HepG2 (cell line): ENCODE measurements around the gene CCNA2.

Experiments
- BCL6 ChIP-seq: IDR thresholded peaks from 2 replicates; pipeline ENCODE4 v1.6.1; 2016; ENCODE audit warnings: missing genetic modification reagents, missing compliant biosample characterization
- YY1 ChIP-seq: IDR thresholded peaks from 2 replicates; pipeline ENCODE4 v1.6.1; 2011; ENCODE audit warnings: low read length, low read depth, moderate library complexity, mild to moderate bottlenecking; ENCODE audit not compliant: insufficient read depth, insufficient replicate concordance
- ZNF282 ChIP-seq: fragments of 450-650 bp; IDR thresholded peaks from 2 replicates; pipeline ENCODE4 v1.6.1; 2018; ENCODE audit not compliant: partially characterized antibody
- ZNF329 ChIP-seq: sonication (generic); formaldehyde crosslinking; IDR thresholded peaks from 2 replicates; pipeline ENCODE4 v1.9.0; 2021; ENCODE audit warnings: low read depth, mild to moderate bottlenecking, missing genetic modification reagents

DNA sequence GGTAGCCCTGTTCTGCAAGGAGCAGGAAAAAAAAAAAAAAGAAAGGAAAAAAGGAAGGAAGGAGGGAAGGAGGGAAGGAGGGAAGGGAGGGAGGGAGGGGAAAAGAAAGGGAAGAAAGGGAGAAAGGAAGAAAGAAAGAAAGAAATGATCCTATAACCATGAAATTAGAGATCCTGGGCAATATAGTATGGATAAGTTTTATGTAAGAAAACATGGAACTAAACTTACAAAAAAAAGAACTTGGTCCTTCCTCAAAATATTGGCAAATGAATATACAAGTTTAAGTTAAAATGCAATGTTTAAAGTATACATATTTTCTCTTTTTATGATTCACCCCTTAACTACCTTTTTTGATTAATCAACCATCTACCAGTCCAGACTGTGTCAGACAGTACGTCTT is 27.7 kb upstream of the CCNA2 start:
- no peak for TF ChIP-seq ZNF282
- TF ChIP-seq ZNF329 = no peak
- TF ChIP-seq YY1 = no peak
- no peak for TF ChIP-seq BCL6
